H54 (cell line): ENCODE data around the gene SPTBN4.
"Not testable (repeated sequence)": the region's sequence is repeated elsewhere in the genome, so short reads cannot be mapped to it uniquely, and the experiment has no call there.

Experiments used
- DNase-seq: peaks from one replicate; pipeline ENCODE4 v3.0.0; 2011; ENCODE audit warnings: low spot score, mixed read lengths; ENCODE audit not compliant: insufficient read length
- FAIRE-seq: peaks from 3 replicates; lab custom pipeline; 2011; peaks lifted over from hg19 to GRCh38; lab: Jason Lieb, UNC
- POLR2A ChIP-seq: IDR thresholded peaks from 2 replicates; pipeline ENCODE4 v1.6.1; 2011; ENCODE audit warnings: low read depth, mild to moderate bottlenecking, low read length

The SPTBN4 gene

DNA sequence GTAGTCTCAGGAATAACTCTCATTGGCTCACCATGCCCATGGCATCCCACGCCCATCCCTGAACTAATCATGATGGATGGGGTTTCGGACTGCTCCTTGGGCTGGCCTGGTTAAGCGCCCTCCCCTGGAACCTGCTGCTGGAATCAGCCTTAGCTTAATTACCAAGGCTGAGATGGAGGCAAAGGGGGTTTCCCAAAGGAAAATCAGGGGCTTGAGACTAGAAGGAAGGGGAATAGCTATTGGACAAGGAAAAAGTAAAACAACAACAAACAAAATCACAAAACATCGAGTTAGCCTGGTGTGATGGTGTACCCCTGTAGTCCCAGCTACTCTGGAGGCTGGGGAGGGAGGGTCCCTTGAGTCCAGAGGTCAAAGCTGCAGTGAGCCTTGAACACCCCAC lies 84.2 kb downstream of the SPTBN4 start:
- no peak for DNase-seq
- no peak for FAIRE-seq
- no peak for TF ChIP-seq POLR2A

DNA sequence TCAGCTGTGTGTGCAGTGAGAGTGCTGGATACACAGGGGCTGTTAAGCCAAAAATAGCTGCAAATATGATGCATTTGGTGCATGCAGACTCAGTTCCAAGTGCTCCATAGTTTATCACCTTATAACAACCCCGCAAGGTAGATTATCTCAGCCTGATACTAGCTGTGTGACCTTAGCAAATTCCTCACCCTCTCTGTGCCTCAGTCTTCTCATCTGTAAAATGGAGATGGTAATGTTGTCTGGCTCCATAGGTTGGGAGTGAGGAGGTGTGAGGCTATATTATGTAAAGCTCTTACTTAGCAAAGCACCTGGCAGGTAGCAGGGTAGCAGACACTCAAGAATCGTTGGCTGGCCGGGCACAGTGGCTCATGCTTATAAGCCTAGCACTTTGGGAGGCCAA lies 86.0 kb downstream of the SPTBN4 start:
- DNase-seq (no peak), FAIRE-seq (no peak)
- TF ChIP-seq POLR2A, result no peak

DNA sequence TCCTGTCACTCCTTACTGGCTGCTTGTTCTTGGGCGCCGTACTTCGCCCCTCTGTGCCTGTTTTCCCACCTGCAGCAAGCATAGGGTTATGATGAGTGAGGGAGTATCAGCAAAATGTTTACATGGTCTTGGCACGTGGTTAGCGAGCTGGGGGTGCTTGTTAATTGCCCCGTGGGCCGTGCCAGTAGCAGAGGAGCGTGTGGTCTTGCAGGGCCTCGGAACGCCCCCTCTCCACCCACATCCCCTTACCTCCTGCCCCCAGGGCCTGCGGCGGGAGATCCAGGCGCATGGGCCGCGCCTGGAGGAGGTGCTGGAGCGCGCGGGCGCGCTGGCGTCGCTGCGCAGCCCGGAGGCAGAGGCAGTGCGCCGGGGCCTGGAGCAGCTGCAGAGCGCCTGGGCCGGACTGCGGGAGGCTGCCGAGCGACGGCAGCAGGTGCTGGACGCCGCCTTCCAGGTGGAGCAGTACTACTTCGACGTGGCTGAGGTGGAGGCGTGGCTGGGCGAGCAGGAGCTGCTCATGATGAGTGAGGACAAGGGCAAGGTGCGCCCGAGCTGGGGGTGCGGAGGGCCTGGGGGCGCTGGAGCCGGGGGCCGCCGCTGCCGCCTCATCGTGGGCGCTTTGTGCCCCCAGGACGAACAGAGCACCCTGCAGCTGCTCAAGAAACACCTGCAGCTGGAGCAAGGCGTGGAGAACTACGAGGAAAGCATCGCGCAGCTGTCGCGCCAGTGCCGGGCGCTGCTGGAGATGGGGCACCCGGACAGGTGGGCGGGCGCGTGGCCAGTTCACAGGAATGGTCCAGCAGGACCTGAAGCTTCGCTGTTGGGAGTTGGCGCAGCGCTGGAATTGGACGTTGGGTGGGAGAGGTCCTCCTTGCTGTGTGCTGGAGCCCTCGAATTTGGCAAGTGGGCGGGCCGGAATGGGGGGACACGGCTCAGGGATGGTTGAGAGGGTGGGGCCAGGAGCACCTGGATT lies 87.4 kb downstream of the SPTBN4 start:
- no peak for TF ChIP-seq POLR2A
- no peak for DNase-seq
- FAIRE-seq, result no peak

DNA sequence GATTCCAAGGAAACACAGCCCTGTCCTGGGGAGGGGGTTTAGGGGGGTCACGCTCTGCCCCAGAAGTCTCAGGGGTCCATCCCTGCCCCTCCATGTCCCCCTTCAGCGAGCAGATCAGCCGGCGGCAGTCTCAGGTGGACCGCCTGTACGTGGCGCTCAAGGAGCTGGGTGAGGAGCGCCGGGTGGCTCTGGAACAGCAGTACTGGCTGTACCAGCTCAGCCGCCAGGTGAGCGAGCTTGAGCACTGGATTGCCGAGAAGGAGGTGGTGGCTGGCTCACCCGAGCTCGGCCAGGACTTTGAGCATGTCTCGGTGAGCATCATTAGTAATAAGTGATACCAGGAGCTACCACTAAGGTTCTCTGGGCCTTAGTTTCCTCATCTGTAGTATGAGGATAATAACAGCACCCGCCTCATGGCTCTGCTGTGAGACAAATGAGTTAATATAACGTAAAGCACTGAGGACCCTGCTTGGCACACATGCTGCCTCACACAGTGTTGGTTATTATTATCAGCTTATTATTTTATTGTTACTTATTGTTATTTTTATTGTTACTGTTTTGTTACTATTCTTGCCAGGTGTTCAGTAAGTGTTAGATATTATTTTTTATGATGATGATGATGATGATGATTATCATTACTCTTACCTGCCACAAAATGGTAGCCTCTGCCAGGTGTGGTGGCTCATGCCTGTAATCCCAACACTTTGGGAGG lies 89.3 kb downstream of the SPTBN4 start:
- FAIRE-seq (no peak), DNase-seq (no peak)
- TF ChIP-seq POLR2A, result no peak

DNA sequence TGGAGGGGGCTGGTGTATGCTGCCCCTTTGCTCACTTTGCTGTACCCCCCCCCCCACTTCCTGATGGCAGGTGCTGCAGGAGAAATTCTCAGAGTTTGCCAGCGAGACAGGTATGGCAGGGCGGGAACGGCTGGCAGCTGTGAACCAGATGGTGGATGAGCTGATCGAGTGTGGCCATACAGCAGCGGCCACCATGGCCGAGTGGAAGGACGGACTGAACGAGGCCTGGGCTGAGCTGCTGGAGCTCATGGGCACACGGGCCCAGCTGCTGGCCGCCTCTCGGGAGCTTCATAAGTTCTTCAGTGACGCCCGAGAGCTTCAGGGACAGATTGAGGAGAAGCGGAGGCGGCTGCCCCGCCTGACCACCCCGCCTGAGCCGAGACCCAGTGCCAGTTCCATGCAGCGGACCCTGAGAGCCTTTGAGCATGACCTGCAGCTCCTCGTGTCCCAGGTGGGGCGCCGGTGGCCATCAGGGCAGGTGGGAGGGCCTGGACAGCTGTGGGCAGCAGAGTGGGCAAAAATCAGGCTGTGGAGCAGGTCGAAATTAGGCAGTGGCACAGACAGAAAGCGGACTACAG lies 90.2 kb downstream of the SPTBN4 start:
- FAIRE-seq, result no peak

DNA sequence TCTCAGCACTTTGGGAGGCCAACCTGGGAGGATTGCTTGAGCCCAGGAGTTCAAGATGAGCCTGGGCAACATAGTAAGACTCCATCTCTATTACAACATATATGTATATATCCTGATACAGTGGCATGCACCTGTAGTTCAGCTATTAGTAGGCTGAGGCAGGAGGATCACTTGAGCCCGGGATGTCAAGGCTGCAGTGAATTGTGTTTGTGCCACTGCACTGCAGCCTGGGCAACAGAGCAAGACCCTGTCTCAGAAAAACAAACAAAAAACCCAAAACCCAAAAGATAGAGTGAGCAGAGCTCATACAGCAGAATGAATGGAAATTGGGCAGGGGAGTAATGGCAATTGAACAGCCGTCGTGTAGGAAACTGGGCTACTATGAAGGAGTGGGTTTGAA lies 92.6 kb downstream of the SPTBN4 start:
- FAIRE-seq (no peak), DNase-seq (no peak)
- no peak for TF ChIP-seq POLR2A

More for the DNA sequence above, 90.2 kb downstream of the SPTBN4 start:
- no peak for DNase-seq
- no peak for TF ChIP-seq POLR2A

DNA sequence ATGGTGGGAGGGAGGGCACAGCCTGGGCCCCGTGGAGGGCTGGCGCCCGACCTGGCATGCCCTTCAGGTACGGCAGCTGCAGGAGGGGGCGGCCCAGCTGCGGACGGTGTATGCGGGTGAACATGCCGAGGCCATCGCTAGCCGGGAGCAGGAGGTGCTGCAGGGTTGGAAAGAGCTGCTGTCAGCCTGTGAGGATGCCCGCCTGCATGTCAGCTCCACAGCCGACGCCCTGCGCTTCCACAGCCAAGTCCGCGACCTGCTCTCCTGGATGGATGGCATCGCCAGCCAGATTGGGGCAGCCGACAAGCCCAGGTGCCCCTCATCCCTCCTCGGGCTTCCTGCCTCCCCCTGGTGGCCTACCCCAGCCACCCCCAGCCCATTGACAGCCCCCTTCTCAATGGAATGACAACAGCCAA lies 93.3 kb downstream of the SPTBN4 start:
- no peak for TF ChIP-seq POLR2A
- no peak for FAIRE-seq
- no peak for DNase-seq

DNA sequence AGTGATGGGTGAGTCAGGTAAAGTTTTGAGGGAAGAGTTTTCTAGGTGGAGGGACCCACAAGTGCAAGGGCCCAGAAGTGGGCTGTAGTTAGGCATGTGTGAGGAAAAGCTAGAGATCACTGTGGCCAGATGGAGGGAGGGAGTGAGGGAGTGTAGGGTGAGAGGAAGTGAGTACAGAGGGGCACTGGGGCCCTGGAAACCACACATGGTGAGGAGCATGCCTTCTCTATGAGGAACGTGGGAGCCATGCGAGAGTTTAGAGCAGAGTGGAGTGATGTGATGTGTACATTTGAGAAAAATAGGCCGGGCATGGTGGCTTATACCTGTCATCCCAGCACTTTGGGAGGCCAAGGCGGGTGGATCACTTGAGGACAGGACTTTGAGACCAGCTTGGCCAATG lies 95.1 kb downstream of the SPTBN4 start:
- TF ChIP-seq POLR2A, result no peak
- no peak for DNase-seq
- FAIRE-seq, result no peak

DNA sequence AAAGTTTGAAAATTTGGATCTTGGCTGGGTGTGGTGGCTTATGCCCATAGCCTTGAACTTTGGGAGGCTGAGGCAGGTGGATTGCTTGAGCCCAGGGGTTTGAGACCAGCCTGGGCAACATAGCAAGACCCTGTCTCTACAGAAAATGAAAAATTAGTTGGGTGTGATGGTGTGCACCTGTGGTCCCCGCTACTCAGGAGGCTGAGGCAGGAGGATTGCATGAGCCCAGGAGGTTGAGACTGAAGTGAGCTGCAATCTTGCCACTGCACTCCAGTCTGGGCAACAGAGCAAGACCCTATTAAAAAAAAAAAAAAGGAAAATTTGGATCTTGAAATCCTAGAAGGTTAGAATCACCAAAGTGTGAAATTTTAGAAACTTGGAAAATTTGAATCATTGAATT lies 97.7 kb downstream of the SPTBN4 start:
- not testable (repeated sequence) for FAIRE-seq, DNase-seq

DNA sequence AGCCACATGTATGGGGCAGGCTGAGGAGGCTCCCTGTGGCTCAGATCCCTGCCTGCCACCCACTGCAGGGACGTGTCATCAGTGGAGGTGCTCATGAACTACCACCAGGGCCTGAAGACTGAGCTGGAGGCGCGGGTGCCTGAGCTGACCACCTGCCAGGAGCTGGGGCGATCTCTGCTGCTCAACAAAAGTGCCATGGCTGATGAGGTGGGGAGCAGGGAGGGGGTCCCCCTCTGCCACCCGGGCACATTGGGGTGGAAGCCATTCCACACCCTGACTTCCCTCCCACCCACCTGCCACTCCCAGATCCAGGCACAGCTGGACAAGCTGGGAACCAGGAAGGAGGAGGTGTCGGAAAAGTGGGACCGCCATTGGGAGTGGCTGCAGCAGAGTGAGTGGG lies 98.6 kb downstream of the SPTBN4 start:
- no peak for TF ChIP-seq POLR2A
- DNase-seq (no peak), FAIRE-seq (no peak)

DNA sequence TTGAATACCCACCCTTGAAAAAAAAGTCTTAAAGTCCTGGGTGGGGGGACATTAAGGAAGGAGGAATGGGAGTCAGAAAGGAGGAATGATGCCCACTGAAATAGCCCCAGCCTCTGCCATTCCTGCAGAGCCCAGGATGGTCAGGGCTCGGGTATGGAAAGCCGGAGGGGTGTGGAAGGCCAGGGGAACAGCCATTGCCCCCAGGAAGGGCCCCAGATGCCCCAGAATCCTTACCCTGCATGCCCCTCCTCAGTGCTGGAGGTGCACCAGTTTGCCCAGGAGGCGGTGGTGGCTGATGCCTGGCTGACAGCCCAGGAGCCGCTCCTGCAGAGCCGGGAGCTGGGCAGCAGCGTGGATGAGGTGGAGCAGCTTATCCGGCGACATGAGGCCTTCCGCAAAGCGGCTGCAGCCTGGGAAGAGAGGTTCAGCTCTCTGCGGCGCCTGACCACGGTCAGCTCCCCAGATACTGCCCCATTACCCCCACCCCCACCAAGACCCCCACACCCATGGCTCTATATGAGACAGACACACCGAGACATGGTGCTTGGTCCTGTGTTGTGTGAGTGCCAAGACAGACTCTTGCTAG lies 99.2 kb downstream of the SPTBN4 start:
- FAIRE-seq (no peak), DNase-seq (no peak)
- TF ChIP-seq POLR2A, result no peak

DNA sequence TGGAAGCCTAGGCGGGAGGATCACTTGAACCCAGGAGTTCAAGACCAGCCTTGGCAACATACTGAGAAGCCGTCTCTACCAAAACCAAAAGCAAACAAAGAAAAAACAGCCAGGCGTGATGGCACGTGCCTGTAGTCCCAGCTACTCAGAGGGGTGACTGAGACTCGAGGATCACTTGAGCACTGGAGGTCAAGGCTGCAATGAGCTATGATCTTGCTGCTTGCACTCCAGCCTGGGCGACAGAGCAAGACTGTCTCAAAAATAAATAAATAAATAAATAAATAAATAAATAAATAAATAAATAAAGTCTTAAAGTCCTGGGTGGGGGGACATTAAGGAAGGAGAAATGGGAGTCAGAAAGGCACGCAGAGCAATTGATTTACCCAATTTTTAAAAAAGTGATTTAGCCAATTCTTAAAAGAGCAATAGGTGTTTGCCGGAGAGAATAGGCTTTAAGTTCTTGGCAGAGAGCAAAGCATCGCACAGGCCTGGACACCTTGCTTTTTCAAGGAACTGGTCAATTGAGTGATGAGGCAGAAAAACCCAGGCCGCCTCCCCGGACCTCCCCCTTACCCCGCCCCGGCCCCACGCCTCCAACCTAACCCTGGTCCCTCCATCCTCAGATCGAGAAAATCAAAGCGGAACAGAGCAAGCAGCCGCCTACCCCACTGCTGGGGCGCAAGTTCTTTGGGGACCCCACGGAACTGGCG lies 100.4 kb downstream of the SPTBN4 start:
- no peak for TF ChIP-seq POLR2A
- no peak for DNase-seq
- no peak for FAIRE-seq
